ENCODE measurements around the gene PAX5. TPM values are rescaled to one million over a fixed set of nuclear protein-coding genes. Genes with fewer than 3 reads are reported as not detected.

The PAX5 gene
- total and polyA plus RNA-seq, 2 donors (not counting 1 experiment from before 2014, with no cell fraction given): 196 to 275 TPM

DNA sequence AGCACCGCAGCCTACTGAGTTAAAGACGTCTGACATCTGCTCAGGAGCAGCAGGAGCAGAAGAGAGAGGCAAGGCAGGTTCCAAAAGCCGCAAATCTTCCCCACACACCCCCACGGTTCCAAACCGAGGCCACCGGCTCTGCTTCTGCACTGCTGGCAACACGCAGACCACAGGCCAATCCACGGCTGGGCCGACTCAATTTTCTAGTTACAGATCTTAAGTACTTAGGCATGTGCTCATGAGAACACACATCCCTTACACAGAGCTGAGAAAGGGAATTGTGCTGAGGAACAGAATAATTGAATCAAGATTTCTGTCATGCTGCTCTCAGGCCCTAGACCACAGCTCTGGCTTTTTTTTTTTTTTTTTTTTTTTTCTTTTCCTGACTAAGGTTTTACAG, 32.6 kb downstream of the PAX5 start:
- TF ChIP-seq EZH2 (IDR thresholded peaks at IDR 0.05; ENCODE audit: borderline replicate concordance, insufficient read depth, low read depth, low read length, poor library complexity, severe bottlenecking): no peak
- TF ChIP-seq, protein P1, sequence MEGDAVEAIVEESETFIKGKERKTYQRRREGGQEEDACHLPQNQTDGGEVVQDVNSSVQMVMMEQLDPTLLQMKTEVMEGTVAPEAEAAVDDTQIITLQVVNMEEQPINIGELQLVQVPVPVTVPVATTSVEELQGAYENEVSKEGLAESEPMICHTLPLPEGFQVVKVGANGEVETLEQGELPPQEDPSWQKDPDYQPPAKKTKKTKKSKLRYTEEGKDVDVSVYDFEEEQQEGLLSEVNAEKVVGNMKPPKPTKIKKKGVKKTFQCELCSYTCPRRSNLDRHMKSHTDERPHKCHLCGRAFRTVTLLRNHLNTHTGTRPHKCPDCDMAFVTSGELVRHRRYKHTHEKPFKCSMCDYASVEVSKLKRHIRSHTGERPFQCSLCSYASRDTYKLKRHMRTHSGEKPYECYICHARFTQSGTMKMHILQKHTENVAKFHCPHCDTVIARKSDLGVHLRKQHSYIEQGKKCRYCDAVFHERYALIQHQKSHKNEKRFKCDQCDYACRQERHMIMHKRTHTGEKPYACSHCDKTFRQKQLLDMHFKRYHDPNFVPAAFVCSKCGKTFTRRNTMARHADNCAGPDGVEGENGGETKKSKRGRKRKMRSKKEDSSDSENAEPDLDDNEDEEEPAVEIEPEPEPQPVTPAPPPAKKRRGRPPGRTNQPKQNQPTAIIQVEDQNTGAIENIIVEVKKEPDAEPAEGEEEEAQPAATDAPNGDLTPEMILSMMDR (IDR thresholded peaks at IDR 0.05): no peak
- Histone ChIP-seq H3K4me2 (replicated peaks; ENCODE audit: low read depth, low read length, poor library complexity, severe bottlenecking) (peak overlapping the region; percentile 81), H3K79me2 (ENCODE audit: control insufficient read depth, insufficient read depth, low read length) (peaks cover 87% of the 10 kb centered on the region), H2AFZ (ENCODE audit: insufficient read depth, low read depth, low read length, poor library complexity, severe bottlenecking) (no peak overlapping the region), H4K20me1 (ENCODE audit: control insufficient read depth, insufficient read depth, low read length, poor library complexity, severe bottlenecking) (no peaks in the 10 kb centered on the region), H3K27me3 (replicated peaks in 1 of 4; ENCODE audit: control extremely low read depth in 1 of 4, control insufficient read depth in 3 of 4, insufficient read depth in 4 of 4, low read length in 3 of 4) (no peaks in the 10 kb centered on the region), H3K36me3 (replicated peaks in 1 of 2; ENCODE audit: control extremely low read depth in 1 of 2, control insufficient read depth in 1 of 2, extremely low read depth in 1 of 2, insufficient read depth in 2 of 2, low read length in 1 of 2) (peaks cover 0 to 81% of the 10 kb centered on the region in 2 experiments), H3K9me3 (ENCODE audit: control extremely low read depth in 1 of 3, control insufficient read depth in 2 of 3, insufficient read depth in 1 of 3, low read length in 2 of 3) (no peaks in the 10 kb centered on the region), H3K4me1 (ENCODE audit: control insufficient read depth in 2 of 2, insufficient read depth in 2 of 2, low read length in 2 of 2) (peaks cover 98 to 100% of the 10 kb centered on the region in 2 donors), H3K4me3 (ENCODE audit: control extremely low read depth in 1 of 5, extremely low read depth in 1 of 5, insufficient read depth in 1 of 5, low read depth in 2 of 5, low read length in 4 of 5) (peak overlapping the region in 4 of 5 experiments; percentile 52 to 77 (median 66)), H3K9ac (ENCODE audit: low read length) (peak overlapping the region; percentile 69), H3K27ac (ENCODE audit: low read length in 2 of 2) (peak overlapping the region; percentile 77 to 83)
- WGBS (ENCODE audit: insufficient coverage): 36% methylated on average over 6 of the region's 9 CpGs
- DNase-seq (peak; percentile 47), ATAC-seq (ENCODE audit: low read depth) (no peak)
- Mint-ChIP-seq H3K27ac (peak overlapping the region; percentile 99), H3K4me3 (peak overlapping the region; percentile 90), H3K27me3 (no peaks in the 10 kb centered on the region), H3K9me3 (ENCODE audit: insufficient read depth) (no peaks in the 10 kb centered on the region), H3K4me1 (peaks cover 92% of the 10 kb centered on the region)
- intact Hi-C loops (cut with micrococcal nuclease): no loop called here
- ChIA-PET CTCF (interaction anchor here (0.6 to 14.3 kb wide), 10 partner anchors 9 to 326 kb away, joined by 3 to 180 read pairs (median 4); no protein-coding TSS in a partner anchor), POLR2A (interaction anchor here (0.6 to 1.7 kb wide), 5 partner anchors 20 to 282 kb away, joined by 3 to 6 read pairs (median 4); partner anchors contain the start of gene PAX5)

DNA sequence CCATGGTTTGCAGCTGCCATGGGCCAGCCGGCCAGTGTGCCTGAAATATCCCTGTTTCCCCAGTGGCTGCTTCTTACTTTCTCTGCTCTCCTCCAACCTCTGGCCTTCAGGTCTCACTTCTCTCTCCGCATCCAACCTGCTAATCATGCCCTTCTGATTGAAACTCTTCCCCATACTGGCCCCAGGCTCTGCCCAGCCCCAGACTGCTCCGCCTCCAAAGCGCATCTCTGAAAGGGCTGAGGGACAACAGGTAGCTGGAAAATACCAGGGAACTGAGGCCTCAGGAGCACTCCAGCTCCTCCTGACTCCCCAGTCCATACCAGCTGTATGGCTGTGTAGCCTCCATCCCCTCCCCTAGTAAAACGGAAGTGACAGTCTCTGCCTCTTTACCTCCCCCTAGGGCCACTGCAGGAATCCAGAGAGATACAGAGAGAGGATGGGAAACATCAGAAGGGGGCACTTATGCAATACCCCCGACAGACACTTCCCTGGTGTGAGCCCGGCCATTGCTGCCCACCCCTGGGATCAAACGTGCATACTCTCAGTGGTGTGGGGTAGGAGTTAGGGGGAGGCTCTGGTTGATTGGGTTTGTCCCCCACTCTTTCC, 34.2 kb downstream of the PAX5 start:
- CTCF ChIA-PET: interaction anchor here (0.8 to 14.3 kb wide), 11 partner anchors 9 to 327 kb away, joined by 3 to 180 read pairs (median 7); partner anchors contain the start of genes PAX5 and ZCCHC7
- Mint-ChIP-seq H3K9me3 (ENCODE audit: insufficient read depth) (no peaks in the 10 kb centered on the region), H3K4me3 (peak overlapping the region; percentile 66), H3K27me3 (no peaks in the 10 kb centered on the region), H3K4me1 (peaks cover 92% of the 10 kb centered on the region), H3K27ac (peak overlapping the region; percentile 99)
- ATAC-seq (ENCODE audit: low read depth) (peak; percentile 18), DNase-seq (peak; percentile 66)
- no peaks in the 10 kb centered on the region for H4K20me1 ChIP-seq (ENCODE audit: control insufficient read depth, insufficient read depth, low read length, poor library complexity, severe bottlenecking)
- peak overlapping the region; percentile 3 for H2AFZ ChIP-seq (ENCODE audit: insufficient read depth, low read depth, low read length, poor library complexity, severe bottlenecking)
- no peaks in the 10 kb centered on the region for H3K27me3 ChIP-seq (replicated peaks in 1 of 4; ENCODE audit: control extremely low read depth in 1 of 4, control insufficient read depth in 3 of 4, insufficient read depth in 4 of 4, low read length in 3 of 4)
- peak overlapping the region; percentile 77 to 83 for H3K27ac ChIP-seq (ENCODE audit: low read length in 2 of 2)
- H3K79me2 ChIP-seq (ENCODE audit: control insufficient read depth, insufficient read depth, low read length): peaks cover 96% of the 10 kb centered on the region
- 76% methylated on average over 4 of the region's 8 CpGs for WGBS (ENCODE audit: insufficient coverage)
- H3K4me2 ChIP-seq (replicated peaks; ENCODE audit: low read depth, low read length, poor library complexity, severe bottlenecking): peak overlapping the region; percentile 81
- H3K4me3 ChIP-seq (ENCODE audit: control extremely low read depth in 1 of 5, extremely low read depth in 1 of 5, insufficient read depth in 1 of 5, low read depth in 2 of 5, low read length in 4 of 5): peak overlapping the region in 3 of 5 experiments; percentile 20 to 48 (median 45)
- no peaks in the 10 kb centered on the region for H3K9me3 ChIP-seq (ENCODE audit: control extremely low read depth in 1 of 3, control insufficient read depth in 2 of 3, insufficient read depth in 1 of 3, low read length in 2 of 3)
- POLR2A ChIA-PET: interaction anchor here (1.2 to 5.3 kb wide), 5 partner anchors 10 to 324 kb away, joined by 3 to 57 read pairs (median 12); no protein-coding TSS in a partner anchor
- intact Hi-C loops (cut with micrococcal nuclease): loop anchor here (10.0 kb wide), 3 partner anchors 65 to 595 kb away; partner anchors contain the start of genes RNF38 and TOMM5
- peak overlapping the region; percentile 51 for H3K9ac ChIP-seq (ENCODE audit: low read length)
- peaks cover 0 to 81% of the 10 kb centered on the region in 2 experiments for H3K36me3 ChIP-seq (replicated peaks in 1 of 2; ENCODE audit: control extremely low read depth in 1 of 2, control insufficient read depth in 1 of 2, extremely low read depth in 1 of 2, insufficient read depth in 2 of 2, low read length in 1 of 2)
- no peak for TF ChIP-seq EZH2 (IDR thresholded peaks at IDR 0.05; ENCODE audit: borderline replicate concordance, insufficient read depth, low read depth, low read length, poor library complexity, severe bottlenecking)
- TF ChIP-seq, protein P1 (IDR thresholded peaks at IDR 0.05): peak; percentile 49
- H3K4me1 ChIP-seq (ENCODE audit: control insufficient read depth in 2 of 2, insufficient read depth in 2 of 2, low read length in 2 of 2): peaks cover 98 to 100% of the 10 kb centered on the region in 2 donors

All from B cell (primary cell).